Measurements from ENCODE around the gene FBL. TPM values are rescaled to one million over a fixed set of nuclear protein-coding genes. Genes with fewer than 3 reads are reported as not detected.

FBL gene
- polyA plus RNA-seq, 2 of the 4 experiments (the other 2 are of a cell fraction), result 716 to 1,141 TPM

- H3K4me1 ChIP-seq, result no peaks in the 10 kb centered on the region
- ATAC-seq, result no peak
- POLR2A ChIA-PET, result interaction anchor here (2.2 kb wide), 1 partner anchor 15 kb away, joined by 10 read pairs; the partner anchor contains the start of gene DYRK1B
- DNase-seq (ENCODE audit: low read depth in 1 of 2, low spot score in 1 of 2), result no peak
- no peak for FAIRE-seq
- no peak overlapping the region for H3K4me2 ChIP-seq
- 73% methylated on average over 4 of the region's 4 CpGs for WGBS (ENCODE audit: missing lambda C conversion rate)
- 0 out of 3 replicates have a peak, but pooled peaks cover 2% of the 10 kb centered on the region for H3K9me3 ChIP-seq
- H3K27ac ChIP-seq, result no peak overlapping the region
- TF ChIP-seq BCL3 (IDR thresholded peaks at IDR 0.05), result no peak
- no peak for TF ChIP-seq EP300 (IDR thresholded peaks at IDR 0.05)
- no peak for TF ChIP-seq RARB (CRISPR knock-in tag; IDR thresholded peaks at IDR 0.05)
- no peak for TF ChIP-seq KDM1A (IDR thresholded peaks at IDR 0.05; ENCODE audit: low read depth)
- TF ChIP-seq ESRRA (IDR thresholded peaks at IDR 0.05; ENCODE audit: borderline replicate concordance, low read length), result no peak
- TF ChIP-seq KDM5A (IDR thresholded peaks at IDR 0.05), result no peak
- no peak for TF ChIP-seq CBX8 (IDR thresholded peaks at IDR 0.05)
- no peak for TF ChIP-seq TP53 (CRISPR knock-in tag; IDR thresholded peaks at IDR 0.05)
- no peak for TF ChIP-seq ATOH8 (CRISPR knock-in tag; IDR thresholded peaks at IDR 0.05; ENCODE audit: low read depth)
- TF ChIP-seq HOXA7 (CRISPR knock-in tag; IDR thresholded peaks at IDR 0.05), result no peak
- no peak for TF ChIP-seq E2F6 (IDR thresholded peaks at IDR 0.05; ENCODE audit: borderline replicate concordance, low read depth)
- no peak for TF ChIP-seq NFE2L2 (conservative IDR thresholded peaks at IDR 0.05; ENCODE audit: low read length)
- TF ChIP-seq RCOR1 (IDR thresholded peaks at IDR 0.05; ENCODE audit: low read depth, low read length), result no peak
- CTCF ChIA-PET, result interaction anchor here (0.6 to 9.2 kb wide), 10 partner anchors 9 to 147 kb away, joined by 3 to 64 read pairs (median 3); no protein-coding TSS in a partner anchor
- H3K4me3 ChIP-seq, result no peak overlapping the region
These were observed 27.5 kb downstream of the FBL start for GRCh38 chr19:39818626-39819097.

GRCh38 chr19:39817888-39818561, 28.2 kb downstream of the FBL start:
- DNase-seq (ENCODE audit: low read depth in 1 of 2, low spot score in 1 of 2) (no peak), FAIRE-seq (no peak), ATAC-seq (no peak)
- Histone ChIP-seq H3K4me1 (no peaks in the 10 kb centered on the region), H3K4me2 (no peak overlapping the region), H3K27ac (no peak overlapping the region), H3K4me3 (no peak overlapping the region), H3K9me3 (0 out of 3 replicates have a peak, but pooled peaks cover 2% of the 10 kb centered on the region)
- CTCF ChIA-PET, result interaction anchor here (0.6 to 9.2 kb wide), 8 partner anchors 9 to 147 kb away, joined by 3 to 64 read pairs (median 4); no protein-coding TSS in a partner anchor
- POLR2A ChIA-PET, result interaction anchor here (2.2 kb wide), 1 partner anchor 16 kb away, joined by 10 read pairs; the partner anchor contains the start of gene DYRK1B
- 91% methylated on average over 12 of the region's 12 CpGs for WGBS (ENCODE audit: missing lambda C conversion rate)
- TF ChIP-seq ELK1 (IDR thresholded peaks at IDR 0.05; ENCODE audit: low read depth, low read length) (no peak), RCOR1 (IDR thresholded peaks at IDR 0.05; ENCODE audit: low read depth, low read length) (no peak), KDM1A (IDR thresholded peaks at IDR 0.05; ENCODE audit: low read depth) (no peak), ZNF302 (CRISPR knock-in tag; IDR thresholded peaks at IDR 0.05) (no peak), HOXA7 (CRISPR knock-in tag; IDR thresholded peaks at IDR 0.05) (no peak), JUN (IDR thresholded peaks at IDR 0.05) (no peak), PBX3 (IDR thresholded peaks at IDR 0.05) (no peak), SREBF2 (IDR thresholded peaks at IDR 0.05) (no peak), JUNB (IDR thresholded peaks at IDR 0.05) (no peak), FOSL2 (IDR thresholded peaks at IDR 0.05) (no peak), FOSL2 (CRISPR knock-in tag; IDR thresholded peaks at IDR 0.05) (no peak), ZFP36 (IDR thresholded peaks at IDR 0.05; ENCODE audit: borderline replicate concordance, partially characterized antibody) (no peak), GATA3 (IDR thresholded peaks at IDR 0.05; ENCODE audit: borderline replicate concordance) (no peak), MAZ (IDR thresholded peaks at IDR 0.05; ENCODE audit: borderline replicate concordance, low read depth, low read length) (no peak), RNF2 (IDR thresholded peaks at IDR 0.05; ENCODE audit: borderline replicate concordance, low read depth) (no peak), RAD21 (conservative IDR thresholded peaks at IDR 0.05 in 1 of 2, IDR thresholded peaks at IDR 0.05 in 1 of 2) (no peak), POLR2A (IDR thresholded peaks at IDR 0.05; ENCODE audit: low read length) (no peak), EP300 (IDR thresholded peaks at IDR 0.05) (no peak), TP53 (CRISPR knock-in tag; IDR thresholded peaks at IDR 0.05) (no peak), MAFK (IDR thresholded peaks at IDR 0.05; ENCODE audit: partially characterized antibody) (no peak)

Data from A549 (cell line).